GM19025 (cell line): ENCODE results near the gene IRF9.
"Not testable (repeated sequence)": the region's sequence is repeated elsewhere in the genome, so short reads cannot be mapped to it uniquely, and the experiment has no call there.

Experiments used
- ATAC-seq: cut with Tn5 transposase; IDR thresholded peaks from one replicate; pipeline ENCODE4 v1.9.1; 2021; ENCODE audit warnings: mild to moderate bottlenecking, low read depth, moderate library complexity; ENCODE audit not compliant: unreplicated experiment

The IRF9 gene

DNA sequence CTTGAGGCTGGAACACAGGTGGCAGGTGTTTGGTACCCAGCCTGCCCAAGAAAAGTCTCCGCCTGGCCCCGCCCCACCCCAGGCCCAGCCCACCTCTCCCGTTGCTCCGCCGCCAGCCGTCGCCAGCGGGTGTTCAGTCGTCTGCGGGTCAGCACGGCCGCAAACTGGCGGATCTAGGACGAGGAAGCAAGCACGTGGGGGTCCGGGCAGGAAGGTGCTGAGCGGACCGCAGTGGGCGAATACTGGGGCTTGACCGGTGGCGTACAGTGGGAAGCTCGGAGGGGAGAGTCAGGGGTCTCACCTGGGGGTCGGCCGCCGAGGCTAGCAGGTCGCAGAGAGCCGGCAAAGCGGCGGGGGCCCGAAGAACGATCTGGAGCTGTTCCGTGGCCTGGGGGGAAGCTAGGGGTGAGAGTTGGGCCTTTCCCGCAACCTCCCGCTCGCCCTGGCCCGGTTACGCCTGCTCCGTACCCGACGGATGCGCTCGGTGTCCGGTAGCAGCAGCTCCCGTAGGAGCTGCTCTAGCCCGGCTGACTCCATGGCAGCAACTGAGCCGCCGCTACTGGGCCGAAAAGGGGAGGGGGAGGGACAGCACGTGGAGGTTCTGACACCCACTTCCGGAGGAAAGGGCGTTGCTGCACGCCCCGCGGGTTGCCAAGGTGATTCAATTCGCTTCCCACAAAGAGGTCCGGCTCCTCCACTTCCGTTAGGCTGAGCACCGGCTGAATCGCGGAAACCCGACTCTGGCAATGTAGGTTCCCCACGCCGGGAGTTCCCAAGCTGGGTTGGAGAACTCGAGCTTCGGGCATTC lies 27.4 kb downstream of the IRF9 start, which contains the start of gene IPO4:
Gene IPO4, minus strand, starts transcription at position 566 of the 808 bp plus-strand sequence. Its CDS starts 29 bp downstream, at position 537.
- ATAC-seq, result peak; percentile 92

- ATAC-seq, result no peak
Measured at GRCh38 chr14:24189059-24189375, 28.0 kb downstream of the IRF9 start.

DNA sequence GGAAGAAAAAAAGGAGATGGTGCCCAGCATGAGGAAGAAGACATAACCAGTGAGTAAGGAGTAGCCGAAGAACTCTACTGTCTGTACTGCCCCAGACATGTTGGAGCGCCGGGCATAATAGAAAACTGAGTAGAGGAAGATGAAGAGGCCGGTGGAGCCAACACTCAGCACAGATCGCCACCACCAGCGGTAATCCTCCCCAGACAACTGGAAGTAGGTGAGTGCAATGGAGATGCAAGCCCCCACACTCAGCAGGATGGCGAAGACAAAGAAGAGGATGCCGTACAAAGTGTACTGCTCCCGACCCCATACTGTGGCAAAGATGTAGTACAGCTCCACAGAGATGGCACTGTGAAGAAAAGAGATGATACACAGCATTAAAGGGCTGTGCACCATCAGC lies 28.4 kb downstream of the IRF9 start:
- ATAC-seq, result no peak

DNA sequence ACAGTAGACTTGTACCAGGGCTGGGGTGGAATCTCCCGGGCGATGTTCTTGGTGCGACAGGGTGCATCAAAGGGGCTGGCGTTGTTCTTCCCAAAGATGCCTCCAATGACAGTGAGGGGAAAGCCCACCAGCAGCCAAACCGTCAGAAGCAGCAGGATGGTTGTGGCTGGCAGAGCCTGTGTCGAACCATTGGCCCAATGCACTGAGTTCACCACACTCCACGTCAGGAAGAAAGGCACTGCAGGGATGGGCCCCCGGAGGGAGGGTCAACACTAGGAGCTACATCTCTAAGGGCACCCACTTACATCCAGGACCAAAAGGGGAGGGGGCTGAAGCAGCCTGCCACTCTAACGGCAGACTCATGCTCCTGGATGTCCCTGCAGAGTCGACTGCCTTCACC lies 29.4 kb downstream of the IRF9 start:
- no peak for ATAC-seq

DNA sequence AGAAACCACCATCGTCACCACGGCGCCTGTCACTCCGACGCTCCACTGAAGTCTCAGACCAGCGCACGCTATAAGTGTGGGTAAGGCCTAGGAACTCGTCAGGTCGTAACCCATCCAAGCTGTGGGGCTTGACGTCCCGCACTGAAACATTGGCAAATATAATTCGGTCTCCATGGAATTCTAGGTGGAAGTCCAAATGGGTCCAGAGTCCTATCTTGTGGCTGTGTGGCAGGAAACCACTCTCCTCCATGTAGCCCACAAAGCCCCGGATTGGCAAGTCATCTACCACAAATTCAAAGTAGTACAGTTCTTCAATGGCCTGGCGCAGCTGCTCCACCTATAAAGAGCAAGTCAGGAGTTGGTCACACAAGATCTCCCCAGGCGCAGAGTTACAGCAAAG lies 31.9 kb downstream of the IRF9 start:
- no peak for ATAC-seq

DNA sequence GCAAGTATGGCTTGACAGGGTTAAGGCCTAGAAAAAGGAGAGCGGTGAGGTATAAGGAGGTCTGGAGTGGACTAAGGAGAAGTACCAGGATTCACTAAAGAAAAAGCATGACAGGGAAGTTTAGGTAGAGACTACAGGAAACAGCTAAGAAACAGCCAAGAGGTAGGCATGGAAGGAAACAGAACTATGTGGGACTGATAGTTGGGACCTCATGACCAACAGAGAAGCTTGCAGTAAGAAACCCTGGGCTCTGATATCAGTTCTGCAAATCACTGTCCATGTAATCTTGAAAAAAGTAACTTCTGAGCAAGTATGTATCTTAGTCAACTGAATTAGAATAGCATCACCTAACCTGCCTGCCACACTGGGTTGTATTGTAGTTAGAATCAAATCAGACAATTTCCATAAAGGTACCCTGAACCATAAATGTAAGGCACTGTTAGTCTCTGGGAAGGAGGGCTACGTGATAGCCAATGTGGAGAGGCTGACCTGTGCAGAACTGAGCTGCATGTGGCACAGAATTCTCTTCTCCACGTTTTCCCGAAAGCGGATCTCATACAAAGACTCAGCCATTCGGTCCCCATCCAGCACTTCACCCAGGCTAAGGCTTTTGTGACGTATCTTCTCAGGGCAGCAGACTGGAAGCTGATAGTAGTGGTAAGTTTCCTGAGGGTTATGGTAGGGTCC lies 33.3 kb downstream of the IRF9 start:
- ATAC-seq, result no peak

DNA sequence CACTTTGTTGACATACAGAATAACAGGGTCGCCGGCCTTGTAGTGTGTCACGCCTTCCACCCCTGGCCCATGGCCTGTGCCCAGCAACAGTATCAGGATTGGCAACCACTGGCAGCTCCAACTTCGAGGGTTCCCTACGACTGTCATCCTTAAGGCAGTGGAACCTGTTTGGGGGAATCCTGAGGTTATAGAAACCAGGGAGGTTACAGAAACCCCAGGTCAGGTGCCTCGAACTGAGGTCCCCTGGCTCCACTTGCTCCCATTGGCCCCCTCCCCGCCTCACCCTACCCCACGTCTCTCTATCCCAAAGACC lies 33.8 kb downstream of the IRF9 start:
- ATAC-seq, result no peak

- ATAC-seq, result peak; percentile 86
Measured at GRCh38 chr14:24195186-24196070, 34.4 kb downstream of the IRF9 start, which contains the start of gene TM9SF1. Gene TM9SF1, minus strand, starts transcription at chr14:24195441. Its CDS starts 422 bp downstream, at chr14:24195019.

DNA sequence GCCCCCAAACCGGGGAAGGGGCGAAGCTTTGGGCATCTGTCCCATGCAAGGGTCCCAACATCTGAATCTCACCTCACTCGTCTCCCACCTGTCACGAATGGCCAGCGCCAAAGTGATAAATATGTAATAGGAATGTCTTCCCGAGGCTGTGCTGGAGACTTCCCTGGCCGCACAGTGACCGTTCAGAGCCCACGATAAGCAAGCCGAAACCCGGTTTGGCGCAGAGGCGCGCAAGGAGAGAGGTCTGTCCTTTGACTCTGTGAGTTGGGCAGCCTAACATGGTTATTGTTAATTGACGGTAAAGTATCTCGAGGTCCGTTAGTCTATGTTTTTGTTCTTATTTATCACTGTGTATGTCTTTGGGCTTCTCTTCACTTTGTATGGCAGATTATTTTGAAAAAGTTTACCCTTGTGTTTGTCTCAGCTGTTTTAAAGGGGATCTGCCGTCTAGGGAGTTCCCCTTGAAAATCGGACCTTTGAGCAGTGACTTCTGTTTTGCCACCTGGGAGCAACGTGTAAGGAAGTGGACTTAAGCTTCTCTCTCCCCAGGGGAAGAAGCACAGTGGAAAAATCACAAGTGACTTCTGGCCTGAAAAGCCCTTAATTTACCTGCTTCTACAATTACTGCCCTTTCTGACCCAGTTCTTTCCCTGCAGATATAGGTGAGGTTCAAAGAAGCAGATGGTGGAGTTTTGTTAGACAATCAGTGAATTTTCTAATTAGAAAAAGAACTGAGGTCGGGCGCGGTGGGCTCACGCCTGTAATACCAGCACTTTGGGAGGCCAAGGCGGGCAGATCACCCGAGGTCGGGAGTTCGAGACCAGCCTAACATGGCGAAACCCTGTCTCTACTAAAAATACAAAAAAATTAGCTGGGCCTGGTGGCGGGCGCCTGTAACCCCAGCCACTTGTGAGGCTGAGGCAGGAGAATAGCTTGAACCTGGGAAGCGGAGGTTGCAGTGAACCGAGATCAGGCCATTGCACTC lies 35.3 kb downstream of the IRF9 start:
- ATAC-seq, result peak; percentile 11

DNA sequence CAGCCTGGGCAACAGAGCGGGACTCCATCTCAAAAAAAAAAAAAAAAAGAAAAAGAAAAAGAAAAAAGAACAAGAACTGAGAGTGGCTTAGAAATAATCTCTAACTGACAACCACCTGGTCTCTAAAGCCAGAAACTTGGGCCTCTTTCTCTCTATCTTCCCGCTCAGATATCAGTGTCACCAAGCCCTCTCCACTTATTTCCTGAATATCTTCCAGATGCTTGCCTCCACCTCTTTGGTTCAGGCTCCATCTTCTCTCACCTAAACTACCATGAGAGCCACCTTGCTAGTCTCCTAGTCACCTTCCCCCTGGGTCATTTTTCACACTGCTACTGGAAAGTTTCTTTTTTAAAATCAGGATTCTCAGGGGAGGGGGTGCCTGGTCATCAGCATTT lies 36.0 kb downstream of the IRF9 start:
- no peak for ATAC-seq

- no peak for ATAC-seq
Measured at GRCh38 chr14:24198814-24199524, 37.9 kb downstream of the IRF9 start.

DNA sequence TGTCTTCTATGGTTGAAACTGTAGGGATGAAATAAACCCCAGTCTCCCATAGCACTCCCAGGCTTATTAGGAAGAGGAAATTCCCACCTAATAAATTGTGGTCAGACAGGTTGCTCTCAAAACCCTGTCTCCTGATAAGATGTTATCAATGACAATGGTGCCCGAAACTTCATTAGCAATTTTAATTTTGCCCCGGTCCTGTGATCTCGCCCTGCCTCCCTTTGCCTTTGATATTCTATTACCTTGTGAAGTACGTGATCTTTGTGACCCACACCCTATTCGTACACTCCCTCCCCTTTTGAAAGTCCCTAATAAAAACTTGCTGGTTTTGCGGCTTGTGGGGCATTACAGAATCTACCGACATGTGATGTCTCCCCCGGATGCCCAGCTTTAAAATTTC lies 41.5 kb downstream of the IRF9 start:
- not testable (repeated sequence) for ATAC-seq

- ATAC-seq, result not testable (repeated sequence)
Measured at GRCh38 chr14:24203249-24203886, 42.3 kb downstream of the IRF9 start.

- ATAC-seq, result no peak
Measured at GRCh38 chr14:24204163-24205146, 43.4 kb downstream of the IRF9 start.

- ATAC-seq, result no peak
Measured at GRCh38 chr14:24206260-24207103, 45.4 kb downstream of the IRF9 start.

DNA sequence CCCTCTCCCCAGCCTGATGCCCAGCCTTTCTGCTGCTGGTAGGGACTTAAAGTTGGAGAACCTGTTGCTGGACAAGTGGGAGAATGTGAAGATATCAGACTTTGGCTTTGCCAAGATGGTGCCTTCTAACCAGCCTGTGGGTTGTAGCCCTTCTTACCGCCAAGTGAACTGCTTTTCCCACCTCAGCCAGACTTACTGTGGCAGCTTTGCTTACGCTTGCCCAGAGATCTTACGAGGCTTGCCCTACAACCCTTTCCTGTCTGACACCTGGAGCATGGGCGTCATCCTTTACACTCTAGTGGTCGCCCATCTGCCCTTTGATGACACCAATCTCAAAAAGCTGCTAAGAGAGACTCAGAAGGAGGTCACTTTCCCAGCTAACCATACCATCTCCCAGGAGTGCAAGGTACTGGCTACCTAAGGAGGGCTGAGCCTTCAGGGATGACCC lies 46.1 kb downstream of the IRF9 start:
- no peak for ATAC-seq

- ATAC-seq, result no peak
Measured at GRCh38 chr14:24207625-24208024, 46.6 kb downstream of the IRF9 start.
